ENCODE data around the gene MYH11. TPM values are rescaled to one million over a fixed set of nuclear protein-coding genes. Genes with fewer than 3 reads are reported as not detected.
A peak's percentile ranks its signal among the peaks of the same experiment; 100 is the strongest.

The MYH11 gene
- total RNA-seq, 6 donors from 2014 or later = 33.6 to 224 (median 87.4) TPM

DNA sequence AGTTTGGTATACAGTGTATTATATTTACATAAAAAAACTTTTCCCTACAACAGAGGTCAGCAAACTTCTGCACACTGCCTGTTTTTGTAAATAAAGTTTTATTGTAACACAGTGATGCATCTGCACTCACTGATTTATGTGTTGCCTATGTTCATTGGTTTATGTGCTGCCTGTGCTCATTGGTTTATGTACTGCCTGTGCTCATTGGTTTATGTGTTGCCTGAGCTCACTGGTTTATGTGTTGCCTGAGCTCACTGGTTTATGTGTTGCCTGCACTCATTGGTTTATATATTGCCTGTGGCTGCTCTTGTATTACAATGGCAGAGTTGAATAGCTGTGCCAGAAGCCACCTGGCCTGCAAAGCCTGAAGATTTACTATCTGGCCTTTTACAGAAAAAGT is 81.6 kb downstream of the MYH11 start:
- no peak for TF ChIP-seq POLR2AphosphoS5 (IDR thresholded peaks at IDR 0.05)
- TF ChIP-seq EP300 (IDR thresholded peaks at IDR 0.05) = no peak
- TF ChIP-seq, protein P1, sequence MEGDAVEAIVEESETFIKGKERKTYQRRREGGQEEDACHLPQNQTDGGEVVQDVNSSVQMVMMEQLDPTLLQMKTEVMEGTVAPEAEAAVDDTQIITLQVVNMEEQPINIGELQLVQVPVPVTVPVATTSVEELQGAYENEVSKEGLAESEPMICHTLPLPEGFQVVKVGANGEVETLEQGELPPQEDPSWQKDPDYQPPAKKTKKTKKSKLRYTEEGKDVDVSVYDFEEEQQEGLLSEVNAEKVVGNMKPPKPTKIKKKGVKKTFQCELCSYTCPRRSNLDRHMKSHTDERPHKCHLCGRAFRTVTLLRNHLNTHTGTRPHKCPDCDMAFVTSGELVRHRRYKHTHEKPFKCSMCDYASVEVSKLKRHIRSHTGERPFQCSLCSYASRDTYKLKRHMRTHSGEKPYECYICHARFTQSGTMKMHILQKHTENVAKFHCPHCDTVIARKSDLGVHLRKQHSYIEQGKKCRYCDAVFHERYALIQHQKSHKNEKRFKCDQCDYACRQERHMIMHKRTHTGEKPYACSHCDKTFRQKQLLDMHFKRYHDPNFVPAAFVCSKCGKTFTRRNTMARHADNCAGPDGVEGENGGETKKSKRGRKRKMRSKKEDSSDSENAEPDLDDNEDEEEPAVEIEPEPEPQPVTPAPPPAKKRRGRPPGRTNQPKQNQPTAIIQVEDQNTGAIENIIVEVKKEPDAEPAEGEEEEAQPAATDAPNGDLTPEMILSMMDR (IDR thresholded peaks at IDR 0.05) = no peak
- no peak for TF ChIP-seq POLR2A (IDR thresholded peaks at IDR 0.05)
- Histone ChIP-seq H3K36me3 (no peaks in the 10 kb centered on the region), H3K27me3 (no peaks in the 10 kb centered on the region), H3K9me3 (no peaks in the 10 kb centered on the region), H3K4me3 (no peak overlapping the region), H3K4me1 (peaks cover 0 to 3% (median 0%) of the 10 kb centered on the region in 4 donors), H3K27ac (no peak overlapping the region)
- DNase-seq (no peak), ATAC-seq (ENCODE audit: low FRiP score in 2 of 2) (no peak)

DNA sequence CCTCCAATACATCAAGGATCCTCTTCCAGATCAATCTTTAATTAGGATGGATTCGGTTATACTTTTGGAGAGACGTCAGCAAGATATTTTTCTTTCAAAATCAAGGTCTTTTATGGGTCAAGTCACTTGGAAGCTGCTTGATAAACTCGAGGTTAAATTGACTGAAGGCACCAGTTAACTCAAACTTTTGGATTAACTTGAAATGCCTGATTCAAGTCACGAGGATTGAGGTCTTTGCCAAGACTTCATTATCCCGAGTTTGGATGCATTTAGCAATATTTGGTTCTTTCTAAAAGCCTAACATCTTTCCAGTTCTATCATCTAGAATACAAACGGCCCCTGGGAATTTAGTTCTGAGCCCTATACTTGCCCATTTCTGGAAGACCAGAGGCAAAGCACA is 82.9 kb downstream of the MYH11 start:
- Histone ChIP-seq H3K36me3 (no peaks in the 10 kb centered on the region), H3K4me1 (peaks cover 0 to 3% (median 0%) of the 10 kb centered on the region in 4 donors), H3K27ac (no peak overlapping the region), H3K27me3 (no peaks in the 10 kb centered on the region), H3K9me3 (no peaks in the 10 kb centered on the region), H3K4me3 (no peak overlapping the region)
- DNase-seq (no peak), ATAC-seq (ENCODE audit: low FRiP score in 2 of 2) (no peak)
- TF ChIP-seq, protein P1 (IDR thresholded peaks at IDR 0.05) = no peak
- no peak for TF ChIP-seq POLR2AphosphoS5 (IDR thresholded peaks at IDR 0.05)
- no peak for TF ChIP-seq EP300 (IDR thresholded peaks at IDR 0.05)
- 65 to 73% methylated on average over 6 of the region's 6 CpGs for WGBS, 2 donors

DNA sequence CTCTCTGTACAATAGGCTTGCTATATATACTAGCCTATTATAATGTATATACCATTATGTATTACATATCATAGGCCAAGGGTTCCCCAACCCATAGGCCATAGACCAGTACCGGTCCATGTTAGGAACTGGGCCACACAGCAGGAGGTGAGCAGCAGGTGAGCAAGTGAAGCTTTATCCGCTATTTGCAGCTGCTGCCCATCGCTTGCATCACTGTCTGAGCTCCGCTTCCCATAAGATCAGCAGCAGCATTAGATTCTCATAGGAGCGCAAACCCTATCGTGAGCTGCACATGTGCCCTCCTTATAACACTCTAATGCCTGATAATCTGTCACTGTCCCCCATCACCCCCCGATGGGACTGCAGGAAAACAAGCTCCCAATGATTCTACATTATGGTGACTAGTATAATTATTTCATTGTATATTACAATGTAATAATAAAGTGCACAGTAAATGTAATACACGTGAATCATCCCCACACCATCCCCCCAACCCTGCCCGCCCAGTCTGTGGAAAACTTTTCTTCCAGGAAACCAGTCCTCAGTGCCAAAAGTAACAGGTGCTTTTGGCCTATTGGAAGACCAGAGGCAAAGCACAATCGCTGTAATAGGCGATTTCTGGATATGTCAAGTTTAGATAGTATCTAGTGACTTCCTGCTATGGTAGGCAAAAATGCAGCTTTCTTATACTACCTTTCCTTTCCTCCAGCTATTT is 84.1 kb downstream of the MYH11 start:
- Histone ChIP-seq H3K4me1 (peaks cover 0 to 3% (median 0%) of the 10 kb centered on the region in 4 donors), H3K36me3 (no peaks in the 10 kb centered on the region), H3K27me3 (no peaks in the 10 kb centered on the region), H3K4me3 (no peak overlapping the region), H3K27ac (no peak overlapping the region), H3K9me3 (no peaks in the 10 kb centered on the region)
- 77 to 91% methylated on average over 11 of the region's 11 CpGs for WGBS, 2 donors
- DNase-seq (no peak), ATAC-seq (ENCODE audit: low FRiP score in 2 of 2) (no peak)
- TF ChIP-seq EP300 (IDR thresholded peaks at IDR 0.05) (no peak), POLR2AphosphoS5 (IDR thresholded peaks at IDR 0.05) (no peak), POLR2A (IDR thresholded peaks at IDR 0.05) (no peak)
- TF ChIP-seq, protein P1 (IDR thresholded peaks at IDR 0.05) = no peak

- TF ChIP-seq, protein P1 (IDR thresholded peaks at IDR 0.05) = no peak
- TF ChIP-seq POLR2A (IDR thresholded peaks at IDR 0.05) (no peak), EP300 (IDR thresholded peaks at IDR 0.05) (no peak)
- Histone ChIP-seq H3K36me3 (no peaks in the 10 kb centered on the region), H3K4me1 (peaks cover 0 to 3% (median 0%) of the 10 kb centered on the region in 4 donors), H3K9me3 (no peaks in the 10 kb centered on the region), H3K27me3 (no peaks in the 10 kb centered on the region), H3K27ac (no peak overlapping the region), H3K4me3 (no peak overlapping the region)
- ATAC-seq (ENCODE audit: low FRiP score in 2 of 2) (no peak), DNase-seq (no peak)
- 85 to 86% methylated on average over 7 of the region's 7 CpGs for whole genome bisulfite sequencing, 2 donors
Measured at GRCh38 chr16:15771694-15772093, 85.1 kb downstream of the MYH11 start.

- DNase-seq (no peak), ATAC-seq (ENCODE audit: low FRiP score in 2 of 2) (peak in 1 of 2 donors; percentile 27)
- Histone ChIP-seq H3K4me3 (no peak overlapping the region), H3K27ac (peak overlapping the region in 1 of 4 donors; percentile 44), H3K36me3 (no peaks in the 10 kb centered on the region), H3K4me1 (peaks cover 0 to 3% (median 0%) of the 10 kb centered on the region in 4 donors), H3K9me3 (no peaks in the 10 kb centered on the region), H3K27me3 (no peaks in the 10 kb centered on the region)
- TF ChIP-seq POLR2AphosphoS5 (IDR thresholded peaks at IDR 0.05) (no peak), EP300 (IDR thresholded peaks at IDR 0.05) (no peak), POLR2A (IDR thresholded peaks at IDR 0.05) (no peak)
- TF ChIP-seq, protein P1 (IDR thresholded peaks at IDR 0.05) = no peak
- 71 to 82% methylated on average over 3 of the region's 3 CpGs for WGBS, 2 donors
Measured at GRCh38 chr16:15770512-15770911, 86.3 kb downstream of the MYH11 start.
